IMR-90 (cell line): ENCODE data around the gene RNF144A. TPM values are rescaled to one million over a fixed set of nuclear protein-coding genes. Genes with fewer than 3 reads are reported as not detected.

Source experiments
- ATAC-seq: fragments of 200-7000 bp; cut with Tn5 transposase; 2 replicates; pipeline ENCODE4 v1.9.1; 2020; ENCODE audit warnings: low read depth, mild to moderate bottlenecking, moderate library complexity
- BruUV-seq: library from RNA; stranded (reverse); fragments of 400-500 nt; replicated peaks from 2 replicates; lab custom pipeline; 2021; lab: Mats Ljungman, UMichigan
- CTCF ChIA-PET: fragments of 300-600 bp; formaldehyde crosslinking; extraction: SDS; loops from one replicate; lab custom pipeline; 2021; ENCODE audit warnings: antibody characterized with exemption; lab: Yijun Ruan, JAX
- POLR2A ChIA-PET: fragments of 300-600 bp; sonication (Branson Sonifier 250); formaldehyde crosslinking; loops from one replicate; lab custom pipeline; 2022; ENCODE audit warnings: antibody characterized with exemption; ENCODE audit not compliant: unreplicated experiment; lab: Charles Lee
- DNase-seq: peaks from one replicate; pipeline ENCODE4 v3.0.0; 2013
- H2AFZ ChIP-seq: replicated peaks from 2 replicates; pipeline ENCODE3; 2013; ENCODE audit warnings: low read length, mild to moderate bottlenecking; ENCODE audit not compliant: poor library complexity
- H2AK5ac ChIP-seq: 2 replicates; pipeline ENCODE4 v1.6.1; 2013; ENCODE audit warnings: low read depth, low read length, inconsistent platforms
- H2AK9ac ChIP-seq: replicated peaks from 2 replicates; pipeline ENCODE3; 2013; ENCODE audit warnings: mild to moderate bottlenecking, low read depth, low read length, moderate library complexity; ENCODE audit not compliant: poor library complexity
- H2BK120ac ChIP-seq: 2 replicates; pipeline ENCODE4 v1.6.1; 2013; ENCODE audit warnings: low read depth, low read length, inconsistent platforms
- H2BK15ac ChIP-seq: 3 replicates; pipeline ENCODE4 v1.6.1; 2013; ENCODE audit warnings: low read depth, low read length, inconsistent platforms
- H2BK20ac ChIP-seq: 2 replicates; pipeline ENCODE4 v1.6.1; 2013; ENCODE audit warnings: low read depth, mild to moderate bottlenecking, inconsistent platforms, low read length, moderate library complexity
- H2BK5ac ChIP-seq: 2 replicates; pipeline ENCODE4 v1.6.1; 2013; ENCODE audit warnings: mild to moderate bottlenecking, low read depth, low read length, inconsistent platforms; ENCODE audit not compliant: poor library complexity, severe bottlenecking
- H3K14ac ChIP-seq: replicated peaks from 2 replicates; pipeline ENCODE4 v1.6.1; 2013; ENCODE audit warnings: low read depth, low read length, inconsistent platforms
- H3K18ac ChIP-seq: 2 replicates; pipeline ENCODE4 v1.6.1; 2013; ENCODE audit warnings: low read depth, low read length, control low read depth
- H3K23ac ChIP-seq: 2 replicates; pipeline ENCODE4 v1.6.1; 2013; ENCODE audit warnings: low read depth, low read length, inconsistent platforms
- H3K27ac ChIP-seq: 2 replicates; pipeline ENCODE4 v1.5.1; 2013; ENCODE audit warnings: mild to moderate bottlenecking, control low read depth, low read length; ENCODE audit not compliant: insufficient read depth
- H3K27me3 ChIP-seq: 2 replicates; pipeline ENCODE4 v1.6.1; 2013; ENCODE audit warnings: low read length; ENCODE audit not compliant: control insufficient read depth, insufficient read depth
- H3K36me3 ChIP-seq: 2 replicates; pipeline ENCODE4 v1.6.1; 2013; ENCODE audit warnings: low read length, mixed read lengths; ENCODE audit not compliant: control insufficient read depth, insufficient read depth
- H3K4ac ChIP-seq: 2 replicates; pipeline ENCODE4 v1.6.1; 2013; ENCODE audit warnings: low read depth, low read length, inconsistent platforms
- H3K4me1 ChIP-seq: 2 replicates; pipeline ENCODE4 v1.6.1; 2013; ENCODE audit warnings: low read length, mixed read lengths; ENCODE audit not compliant: control insufficient read depth, insufficient read depth
- H3K4me2 ChIP-seq: 2 replicates; pipeline ENCODE4 v1.6.1; 2013; ENCODE audit warnings: low read depth, mild to moderate bottlenecking, control low read depth, low read length, moderate library complexity
- H3K4me3 ChIP-seq: 2 replicates; pipeline ENCODE4 v1.5.1; 2013; ENCODE audit warnings: low read depth, mild to moderate bottlenecking, control low read depth, low read length, moderate library complexity; ENCODE audit not compliant: insufficient read depth
- H3K56ac ChIP-seq: 2 replicates; pipeline ENCODE4 v1.6.1; 2013; ENCODE audit warnings: low read length, inconsistent platforms; ENCODE audit not compliant: insufficient read depth; ENCODE audit errors: extremely low read depth
- H3K79me1 ChIP-seq, 2 experiments: 2 replicates each; pipeline ENCODE4 v1.6.1; 2013; ENCODE audit warnings: low read length in 2 of 2, inconsistent platforms in 1 of 2, low read depth in 1 of 2
- H3K9ac ChIP-seq: 2 replicates; pipeline ENCODE4 v1.6.1; 2013; ENCODE audit warnings: low read depth, low read length, control low read depth
- H3K9me1 ChIP-seq: 2 replicates; pipeline ENCODE4 v1.6.1; 2013; ENCODE audit warnings: low read length, inconsistent platforms; ENCODE audit not compliant: insufficient read depth
- H3K9me3 ChIP-seq: 2 replicates; pipeline ENCODE4 v1.6.1; 2013; ENCODE audit warnings: low read length; ENCODE audit not compliant: control insufficient read depth, insufficient read depth
- H4K20me1 ChIP-seq: 2 replicates; pipeline ENCODE4 v1.6.1; 2013; ENCODE audit warnings: low read length, inconsistent platforms; ENCODE audit not compliant: insufficient read depth
- H4K5ac ChIP-seq: 2 replicates; pipeline ENCODE4 v1.6.1; 2013; ENCODE audit warnings: mild to moderate bottlenecking, low read depth, low read length, control low read depth
- H4K8ac ChIP-seq, 2 experiments: 2 replicates each; pipeline ENCODE4 v1.6.1; 2013; ENCODE audit warnings: low read depth in 2 of 2, low read length in 2 of 2, control low read depth in 1 of 2, inconsistent platforms in 1 of 2
- H4K91ac ChIP-seq: 2 replicates; pipeline ENCODE4 v1.6.1; 2013; ENCODE audit warnings: low read depth, low read length, inconsistent platforms; ENCODE audit not compliant: insufficient read depth
- BHLHE40 ChIP-seq: fragments of 150-350 bp; IDR thresholded peaks from 2 replicates; pipeline ENCODE4 v1.6.1; 2016; ENCODE audit warnings: mild to moderate bottlenecking, low read depth, low read length
- CEBPB ChIP-seq: IDR thresholded peaks from 2 replicates; pipeline ENCODE4 v1.6.1; 2012; ENCODE audit warnings: low read depth, low read length, improper control_type of control experiment
- CHD1 ChIP-seq: IDR thresholded peaks from 2 replicates; pipeline ENCODE4 v1.6.1; 2012; ENCODE audit warnings: low read depth, low read length, improper control_type of control experiment
- FOS ChIP-seq: fragments of 150-350 bp; IDR thresholded peaks from 2 replicates; pipeline ENCODE4 v1.6.1; 2016; ENCODE audit warnings: low read depth, low read length
- MAFK ChIP-seq: IDR thresholded peaks from 2 replicates; pipeline ENCODE4 v1.6.1; 2012; ENCODE audit warnings: low read depth, low read length, improper control_type of control experiment
- MAZ ChIP-seq: IDR thresholded peaks from 2 replicates; pipeline ENCODE4 v1.6.1; 2012; ENCODE audit warnings: low read depth, mild to moderate bottlenecking, low read length, improper control_type of control experiment, moderate library complexity, borderline replicate concordance
- MXI1 ChIP-seq: IDR thresholded peaks from 2 replicates; pipeline ENCODE4 v1.6.1; 2012; ENCODE audit warnings: low read depth, mild to moderate bottlenecking, low read length, moderate library complexity, borderline replicate concordance
- NFE2L2 ChIP-seq: fragments of 150-350 bp; IDR thresholded peaks from 2 replicates; pipeline ENCODE4 v1.6.1; 2016; ENCODE audit warnings: low read depth, mild to moderate bottlenecking, low read length
- POLR2A ChIP-seq: IDR thresholded peaks from 2 replicates; pipeline ENCODE4 v1.6.1; 2012; ENCODE audit warnings: mild to moderate bottlenecking, low read depth, low read length
- RAD21 ChIP-seq: IDR thresholded peaks from 2 replicates; pipeline ENCODE4 v1.6.1; 2012; ENCODE audit warnings: low read length, improper control_type of control experiment
- RCOR1 ChIP-seq: IDR thresholded peaks from 2 replicates; pipeline ENCODE4 v1.6.1; 2012; ENCODE audit warnings: mild to moderate bottlenecking, low read length, improper control_type of control experiment; ENCODE audit not compliant: insufficient replicate concordance
- RFX5 ChIP-seq: IDR thresholded peaks from 2 replicates; pipeline ENCODE4 v1.8.0; 2012; ENCODE audit warnings: low read depth, mild to moderate bottlenecking, low read length, moderate library complexity
- WGBS, 2 experiments: methylation state at CpG; one replicate each; pipeline versions ENCODE4 v1.1.5 to v1.1.7; 2013; ENCODE audit warnings: missing lambda C conversion rate in 2 of 2; ENCODE audit not compliant: insufficient read length in 1 of 2; ENCODE audit errors: extremely low coverage in 2 of 2; 5-methylcytosine and 5-hydroxymethylcytosine counted together
- dilution Hi-C: fragments of 300-500 bp; cut with HindIII; formaldehyde crosslinking; loops from one replicate; pipeline ENCODE4 v1.14.3; 2018; ENCODE audit warnings: low sequenced_read_pairs; ENCODE audit not compliant: unreplicated experiment
- in situ Hi-C: fragments of 300-500 bp; cut with MboI; formaldehyde crosslinking; loops from 3 replicates; pipeline ENCODE4 v1.14.3; 2019; ENCODE audit warnings: low sequenced_read_pairs, inconsistent platforms, mixed read lengths
- intact Hi-C: fragments of 100-400 bp; cut with micrococcal nuclease; formaldehyde crosslinking; loops from 2 replicates; pipeline ENCODE4 v1.10.0; 2022
- polyA plus RNA-seq, 3 experiments: library from polyadenylated mRNA; depleted of rRNA; stranded (reverse); fragments of >200 nt; gene quantifications; 2 replicates each; pipeline ENCODE4 v1.2.3, GENCODE V29; 2012; ENCODE audit warnings: low replicate concordance in 1 of 3
- total RNA-seq: library from RNA; depleted of rRNA; stranded (reverse); fragments of >200 nt; gene quantifications from 2 replicates; pipeline ENCODE4 v1.2.3, GENCODE V29; 2012
- TF ChIP-seq, protein P1 (sequence below): fragments of 150-350 bp; IDR thresholded peaks from 2 replicates; pipeline ENCODE4 v1.6.1; 2016; ENCODE audit warnings: low read depth, mild to moderate bottlenecking, low read length, moderate library complexity, borderline replicate concordance
- TF ChIP-seq, protein P2 (sequence below): fragments of 150-350 bp; IDR thresholded peaks from 2 replicates; pipeline ENCODE4 v1.6.1; 2017; ENCODE audit warnings: mild to moderate bottlenecking, antibody characterized with exemption, low read length, low read depth
- TF ChIP-seq, protein P3 (sequence below): conservative IDR thresholded peaks from 2 replicates; pipeline ENCODE4 v1.5.1; 2012; ENCODE audit warnings: mild to moderate bottlenecking, low read depth, low read length, improper control_type of control experiment

The RNF144A gene
- total and polyA plus RNA-seq, 2 of the 4 experiments (the other 2 are of a cell fraction): 0.18 to 0.26 TPM

DNA sequence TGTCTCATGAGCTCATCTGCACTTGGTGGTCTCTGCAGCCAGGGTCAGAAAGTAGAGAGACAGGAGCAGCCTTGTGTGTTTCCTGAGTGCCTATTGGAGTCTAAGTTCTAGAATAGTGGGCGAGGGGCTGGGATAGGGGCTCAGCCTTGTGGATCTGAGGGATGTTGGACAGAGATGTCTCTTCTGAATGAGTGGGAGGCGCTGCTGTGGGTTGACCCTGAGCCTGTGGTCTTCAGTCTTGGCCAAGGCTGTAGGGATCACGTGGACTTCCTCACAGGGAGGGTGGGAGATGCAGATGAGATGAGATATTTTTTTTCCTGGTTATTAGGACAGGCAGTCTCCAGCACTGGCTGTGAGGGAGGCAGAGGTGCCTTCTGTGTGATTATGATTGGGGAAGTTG is 61.8 kb downstream of the RNF144A start:
- no peak overlapping the region for H4K91ac ChIP-seq
- no peak overlapping the region for H4K8ac ChIP-seq
- no peak overlapping the region for H2BK15ac ChIP-seq
- no peak overlapping the region for H2AFZ ChIP-seq
- H3K9me1 ChIP-seq: no peaks in the 10 kb centered on the region
- no peak overlapping the region for H3K14ac ChIP-seq
- no peak overlapping the region for H2BK120ac ChIP-seq
- no peaks in the 10 kb centered on the region for H3K27me3 ChIP-seq
- H2AK5ac ChIP-seq: no peak overlapping the region
- BruUV-seq: no TSS peak
- H3K4me1 ChIP-seq: no peaks in the 10 kb centered on the region
- H2AK9ac ChIP-seq: no peak overlapping the region
- ChIA-PET POLR2A (no interaction called here), CTCF (no interaction called here)
- no peak overlapping the region for H3K9ac ChIP-seq
- H3K36me3 ChIP-seq: no peaks in the 10 kb centered on the region
- H3K18ac ChIP-seq: no peak overlapping the region
- dilution Hi-C loops: no loop called here
- H4K20me1 ChIP-seq: no peaks in the 10 kb centered on the region
- DNase-seq (no peak), ATAC-seq (no peak)
- intact Hi-C loops: no loop called here
- 50% methylated on average over 2 of the region's 3 CpGs; no CpG with 5 or more reads in 1 of the 2 experiments for WGBS, 2 experiments
- H4K5ac ChIP-seq: no peak overlapping the region
- H3K79me1 ChIP-seq: no peaks in the 10 kb centered on the region
- TF ChIP-seq MAFK (no peak), BHLHE40 (no peak), CHD1 (no peak), RFX5 (no peak), MXI1 (no peak), FOS (no peak), NFE2L2 (no peak), RAD21 (no peak), MAZ (no peak), POLR2A (no peak), RCOR1 (no peak), CEBPB (no peak)
- TF ChIP-seq, protein P1, sequence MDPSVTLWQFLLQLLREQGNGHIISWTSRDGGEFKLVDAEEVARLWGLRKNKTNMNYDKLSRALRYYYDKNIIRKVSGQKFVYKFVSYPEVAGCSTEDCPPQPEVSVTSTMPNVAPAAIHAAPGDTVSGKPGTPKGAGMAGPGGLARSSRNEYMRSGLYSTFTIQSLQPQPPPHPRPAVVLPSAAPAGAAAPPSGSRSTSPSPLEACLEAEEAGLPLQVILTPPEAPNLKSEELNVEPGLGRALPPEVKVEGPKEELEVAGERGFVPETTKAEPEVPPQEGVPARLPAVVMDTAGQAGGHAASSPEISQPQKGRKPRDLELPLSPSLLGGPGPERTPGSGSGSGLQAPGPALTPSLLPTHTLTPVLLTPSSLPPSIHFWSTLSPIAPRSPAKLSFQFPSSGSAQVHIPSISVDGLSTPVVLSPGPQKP: no peak
- TF ChIP-seq, protein P2, sequence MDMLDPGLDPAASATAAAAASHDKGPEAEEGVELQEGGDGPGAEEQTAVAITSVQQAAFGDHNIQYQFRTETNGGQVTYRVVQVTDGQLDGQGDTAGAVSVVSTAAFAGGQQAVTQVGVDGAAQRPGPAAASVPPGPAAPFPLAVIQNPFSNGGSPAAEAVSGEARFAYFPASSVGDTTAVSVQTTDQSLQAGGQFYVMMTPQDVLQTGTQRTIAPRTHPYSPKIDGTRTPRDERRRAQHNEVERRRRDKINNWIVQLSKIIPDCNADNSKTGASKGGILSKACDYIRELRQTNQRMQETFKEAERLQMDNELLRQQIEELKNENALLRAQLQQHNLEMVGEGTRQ: no peak
- TF ChIP-seq, protein P3, sequence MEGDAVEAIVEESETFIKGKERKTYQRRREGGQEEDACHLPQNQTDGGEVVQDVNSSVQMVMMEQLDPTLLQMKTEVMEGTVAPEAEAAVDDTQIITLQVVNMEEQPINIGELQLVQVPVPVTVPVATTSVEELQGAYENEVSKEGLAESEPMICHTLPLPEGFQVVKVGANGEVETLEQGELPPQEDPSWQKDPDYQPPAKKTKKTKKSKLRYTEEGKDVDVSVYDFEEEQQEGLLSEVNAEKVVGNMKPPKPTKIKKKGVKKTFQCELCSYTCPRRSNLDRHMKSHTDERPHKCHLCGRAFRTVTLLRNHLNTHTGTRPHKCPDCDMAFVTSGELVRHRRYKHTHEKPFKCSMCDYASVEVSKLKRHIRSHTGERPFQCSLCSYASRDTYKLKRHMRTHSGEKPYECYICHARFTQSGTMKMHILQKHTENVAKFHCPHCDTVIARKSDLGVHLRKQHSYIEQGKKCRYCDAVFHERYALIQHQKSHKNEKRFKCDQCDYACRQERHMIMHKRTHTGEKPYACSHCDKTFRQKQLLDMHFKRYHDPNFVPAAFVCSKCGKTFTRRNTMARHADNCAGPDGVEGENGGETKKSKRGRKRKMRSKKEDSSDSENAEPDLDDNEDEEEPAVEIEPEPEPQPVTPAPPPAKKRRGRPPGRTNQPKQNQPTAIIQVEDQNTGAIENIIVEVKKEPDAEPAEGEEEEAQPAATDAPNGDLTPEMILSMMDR: no peak
- peaks cover 1% of the 10 kb centered on the region; the same call in 1 of the 2 replicates for H3K9me3 ChIP-seq
- H3K56ac ChIP-seq: no peak overlapping the region
- no peak overlapping the region for H3K4me3 ChIP-seq
- H2BK5ac ChIP-seq: no peak overlapping the region
- no peak overlapping the region for H2BK20ac ChIP-seq
- no peak overlapping the region for H3K4ac ChIP-seq
- in situ Hi-C loops: no loop called here
- H3K4me2 ChIP-seq: no peak overlapping the region
- no peak overlapping the region for H3K23ac ChIP-seq
- no peak overlapping the region for H3K27ac ChIP-seq
